GM19023 (cell line): ENCODE data around the gene NXN.
A peak's percentile ranks its signal among the peaks of the same experiment; 100 is the strongest.
"Not testable (repeated sequence)": the region's sequence is repeated elsewhere in the genome, so short reads cannot be mapped to it uniquely, and the experiment has no call there.

ENCODE experiments used
- ATAC-seq: cut with Tn5 transposase; IDR thresholded peaks from one replicate; pipeline ENCODE4 v1.9.1; 2021; ENCODE audit warnings: mild to moderate bottlenecking, moderate library complexity; ENCODE audit not compliant: unreplicated experiment

The NXN gene

GRCh38 chr17:1007310-1008007, 27.9 kb upstream of the NXN start:
- no peak for ATAC-seq

- no peak for ATAC-seq
Observed at GRCh38 chr17:1006054-1006453, 26.5 kb upstream of the NXN start.

- no peak for ATAC-seq
Observed at GRCh38 chr17:1005361-1005946, 25.9 kb upstream of the NXN start.

GRCh38 chr17:1004769-1005295, 25.3 kb upstream of the NXN start:
- no peak for ATAC-seq

- ATAC-seq: no peak
Observed at GRCh38 chr17:1003972-1004768, 24.6 kb upstream of the NXN start.

- ATAC-seq: no peak
Observed at GRCh38 chr17:1003633-1003971, 24.0 kb upstream of the NXN start.

- ATAC-seq: no peak
Observed at GRCh38 chr17:1002771-1003555, 23.4 kb upstream of the NXN start.

GRCh38 chr17:1002412-1002753, 22.8 kb upstream of the NXN start:
- ATAC-seq: no peak

GRCh38 chr17:1001640-1002411, 22.2 kb upstream of the NXN start:
- no peak for ATAC-seq

GRCh38 chr17:1000597-1001461, 21.3 kb upstream of the NXN start:
- ATAC-seq: no peak

GRCh38 chr17:998111-998510, 18.5 kb upstream of the NXN start:
- ATAC-seq: no peak

- peak; percentile 94 for ATAC-seq
Observed at GRCh38 chr17:996554-997344, 17.2 kb upstream of the NXN start, which contains the start of gene TIMM22. Gene TIMM22, plus strand, starts transcription at chr17:997129. Its CDS starts 14 bp downstream, at chr17:997143.

- ATAC-seq: not testable (repeated sequence)
Observed at GRCh38 chr17:995324-995723, 15.7 kb upstream of the NXN start.

GRCh38 chr17:992933-993332, 13.4 kb upstream of the NXN start:
- ATAC-seq: no peak

- ATAC-seq: no peak
Observed at GRCh38 chr17:988561-988960, 9.0 kb upstream of the NXN start.

GRCh38 chr17:987931-988330, 8.4 kb upstream of the NXN start:
- no peak for ATAC-seq

GRCh38 chr17:986322-986929, 6.8 kb upstream of the NXN start:
- no peak for ATAC-seq

GRCh38 chr17:983921-984320, 4.3 kb upstream of the NXN start:
- no peak for ATAC-seq
